ENCODE data around the gene SMARCAL1.
"Not testable (repeated sequence)": the region's sequence is repeated elsewhere in the genome, so short reads cannot be mapped to it uniquely, and the experiment has no call there.

Gene SMARCAL1

GRCh38 chr2:216503697-216504375, 91.6 kb downstream of the SMARCAL1 start:
- Histone ChIP-seq H3K4me3 (no peak overlapping the region), H3K9ac (no peak overlapping the region), H3K4me1 (peaks cover 36% of the 10 kb centered on the region), H3K27ac (peak overlapping the region; percentile 12; the same call in 1 of the 2 replicates), H3K36me3 (peaks cover 89% of the 10 kb centered on the region), H3K9me3 (no peaks in the 10 kb centered on the region), H4K20me1 (peaks cover 100% of the 10 kb centered on the region), H3K4me2 (no peak overlapping the region), H3K27me3 (no peaks in the 10 kb centered on the region)
- TF ChIP-seq Cebpa-rat (IDR thresholded peaks at IDR 0.05) = no peak

- H3K4me1 ChIP-seq = peaks cover 40% of the 10 kb centered on the region
- H3K27me3 ChIP-seq = no peaks in the 10 kb centered on the region
- H3K36me3 ChIP-seq = peaks cover 94% of the 10 kb centered on the region
- H3K9me3 ChIP-seq = no peaks in the 10 kb centered on the region
- no peak overlapping the region for H3K4me2 ChIP-seq
- no peak for TF ChIP-seq Cebpa-rat (IDR thresholded peaks at IDR 0.05)
- no peak overlapping the region for H3K27ac ChIP-seq
- H3K4me3 ChIP-seq = no peak overlapping the region
- H3K9ac ChIP-seq = no peak overlapping the region
- H4K20me1 ChIP-seq = peaks cover 100% of the 10 kb centered on the region
Observed at GRCh38 chr2:216504376-216504762, 92.1 kb downstream of the SMARCAL1 start.

GRCh38 chr2:216505133-216506106, 93.1 kb downstream of the SMARCAL1 start:
- Histone ChIP-seq H3K27ac (no peak overlapping the region), H3K4me1 (peaks cover 35% of the 10 kb centered on the region), H3K9ac (no peak overlapping the region), H4K20me1 (peaks cover 100% of the 10 kb centered on the region), H3K36me3 (peaks cover 95% of the 10 kb centered on the region), H3K4me3 (no peak overlapping the region), H3K27me3 (no peaks in the 10 kb centered on the region), H3K9me3 (no peaks in the 10 kb centered on the region), H3K4me2 (no peak overlapping the region)
- no peak for TF ChIP-seq Cebpa-rat (IDR thresholded peaks at IDR 0.05)

- Histone ChIP-seq H4K20me1 (peaks cover 100% of the 10 kb centered on the region), H3K4me2 (no peak overlapping the region), H3K36me3 (peaks cover 81% of the 10 kb centered on the region), H3K9ac (no peak overlapping the region), H3K27ac (no peak overlapping the region), H3K4me3 (no peak overlapping the region), H3K27me3 (no peaks in the 10 kb centered on the region), H3K9me3 (no peaks in the 10 kb centered on the region), H3K4me1 (peaks cover 18% of the 10 kb centered on the region)
- TF ChIP-seq Cebpa-rat (IDR thresholded peaks at IDR 0.05) = no peak
Observed at GRCh38 chr2:216507220-216508160, 95.2 kb downstream of the SMARCAL1 start.

- Histone ChIP-seq H3K9ac (no peak overlapping the region), H3K4me3 (no peak overlapping the region), H3K4me2 (no peak overlapping the region), H4K20me1 (peaks cover 100% of the 10 kb centered on the region), H3K36me3 (peaks cover 74% of the 10 kb centered on the region), H3K4me1 (peaks cover 11% of the 10 kb centered on the region), H3K27ac (no peak overlapping the region), H3K27me3 (no peaks in the 10 kb centered on the region), H3K9me3 (no peaks in the 10 kb centered on the region)
- TF ChIP-seq Cebpa-rat (IDR thresholded peaks at IDR 0.05) = no peak
Observed at GRCh38 chr2:216508229-216508628, 95.9 kb downstream of the SMARCAL1 start.

GRCh38 chr2:216516730-216517350, 104.6 kb downstream of the SMARCAL1 start:
- Histone ChIP-seq H3K9ac (no peak overlapping the region), H4K20me1 (peaks cover 75% of the 10 kb centered on the region), H3K36me3 (peaks cover 7% of the 10 kb centered on the region; the same call in 1 of the 2 replicates), H3K4me1 (no peaks in the 10 kb centered on the region), H3K27me3 (no peaks in the 10 kb centered on the region), H3K4me2 (no peak overlapping the region), H3K27ac (no peak overlapping the region), H3K4me3 (no peak overlapping the region), H3K9me3 (no peaks in the 10 kb centered on the region)
- no peak for TF ChIP-seq Cebpa-rat (IDR thresholded peaks at IDR 0.05)

GRCh38 chr2:216517447-216518225, 105.4 kb downstream of the SMARCAL1 start:
- no peaks in the 10 kb centered on the region for H3K9me3 ChIP-seq
- no peak overlapping the region for H3K4me3 ChIP-seq
- no peaks in the 10 kb centered on the region for H3K4me1 ChIP-seq
- H3K9ac ChIP-seq = no peak overlapping the region
- peaks cover 67% of the 10 kb centered on the region for H4K20me1 ChIP-seq
- no peak for TF ChIP-seq Cebpa-rat (IDR thresholded peaks at IDR 0.05)
- no peaks in the 10 kb centered on the region for H3K27me3 ChIP-seq
- no peak overlapping the region for H3K27ac ChIP-seq
- peaks cover 7% of the 10 kb centered on the region; the same call in 1 of the 2 replicates for H3K36me3 ChIP-seq
- no peak overlapping the region for H3K4me2 ChIP-seq

GRCh38 chr2:216518566-216519119, 106.4 kb downstream of the SMARCAL1 start:
- not testable (repeated sequence) for H3K4me3 ChIP-seq, H3K4me1 ChIP-seq, H3K9ac ChIP-seq, H3K4me2 ChIP-seq, H3K9me3 ChIP-seq, H3K36me3 ChIP-seq, H3K27me3 ChIP-seq, H3K27ac ChIP-seq
- peaks cover 57% of the 10 kb centered on the region for H4K20me1 ChIP-seq
